KMS-11 (cell line): ENCODE measurements around the gene NOCT.

ENCODE experiments used
- H2AFZ ChIP-seq: fragments of 200-600 bp; sonication (generic); 2 replicates; pipeline ENCODE4 v1.6.1; 2016; ENCODE audit warnings: antibody characterized with exemption, mixed run types, low read depth
- H3K27ac ChIP-seq: fragments of 200-600 bp; sonication (generic); 2 replicates; pipeline ENCODE4 v1.6.1; 2016; ENCODE audit warnings: mild to moderate bottlenecking, mixed run types
- H3K27me3 ChIP-seq: fragments of 200-600 bp; sonication (generic); 2 replicates; pipeline ENCODE4 v1.6.1; 2017; ENCODE audit warnings: mild to moderate bottlenecking, low read depth, mixed run types, moderate library complexity; ENCODE audit not compliant: insufficient read depth
- H3K36me3 ChIP-seq: fragments of 200-600 bp; sonication (generic); 2 replicates; pipeline ENCODE4 v1.6.1; 2017; ENCODE audit warnings: mild to moderate bottlenecking, mixed run types; ENCODE audit not compliant: insufficient read depth
- H3K4me1 ChIP-seq: fragments of 200-600 bp; sonication (generic); 2 replicates; pipeline ENCODE4 v1.6.1; 2016; ENCODE audit warnings: mild to moderate bottlenecking, low read depth, mixed run types; ENCODE audit not compliant: poor library complexity, severe bottlenecking
- H3K4me2 ChIP-seq: fragments of 200-600 bp; sonication (generic); 2 replicates; pipeline ENCODE4 v1.7.0; 2016; ENCODE audit warnings: mild to moderate bottlenecking, mixed run types
- H3K4me3 ChIP-seq: fragments of 200-600 bp; sonication (generic); IDR thresholded peaks from 2 replicates; pipeline ENCODE4 v1.6.1; 2017; ENCODE audit warnings: low read depth, low read length, mixed read lengths; ENCODE audit not compliant: insufficient read depth
- H3K79me2 ChIP-seq: fragments of 200-600 bp; sonication (generic); 2 replicates; pipeline ENCODE4 v1.6.1; 2016; ENCODE audit warnings: low read depth, mixed run types; ENCODE audit not compliant: insufficient read depth
- H3K9ac ChIP-seq: fragments of 200-600 bp; sonication (generic); 2 replicates; pipeline ENCODE4 v1.6.1; 2016; ENCODE audit warnings: mild to moderate bottlenecking, mixed run types
- H4K20me1 ChIP-seq: fragments of 200-600 bp; sonication (generic); 2 replicates; pipeline ENCODE4 v1.6.1; 2016; ENCODE audit warnings: mild to moderate bottlenecking, mixed run types; ENCODE audit not compliant: insufficient read depth
- CTCF ChIP-seq: fragments of 200-600 bp; sonication (generic); conservative IDR thresholded peaks from 2 replicates; pipeline ENCODE4 v1.6.1; 2017; ENCODE audit warnings: low read depth, mild to moderate bottlenecking, antibody characterized with exemption, low read length, moderate library complexity, mixed read lengths

Gene NOCT

GRCh38 chr4:139015269-139015947 lies at the start of gene NOCT:
Gene NOCT, plus strand, starts transcription at chr4:139015781. Its CDS starts 201 bp downstream, at chr4:139015982.
- Histone ChIP-seq H4K20me1 (no peaks in the 10 kb centered on the region; the same call in 1 of the 2 replicates), H3K4me1 (peaks cover 35% of the 10 kb centered on the region), H3K4me3 (no peak within 1 kb of the TSS), H3K4me2 (peak within 1 kb of the TSS; percentile 69), H2AFZ (peak within 1 kb of the TSS; percentile 59), H3K27me3 (no peaks in the 10 kb centered on the region), H3K36me3 (no peaks in the 10 kb centered on the region), H3K27ac (peak within 1 kb of the TSS; percentile 92), H3K9ac (peak within 1 kb of the TSS; percentile 90), H3K79me2 (peaks cover 42% of the 10 kb centered on the region; the same call in 1 of the 2 replicates)
- TF ChIP-seq CTCF, result no peak

GRCh38 chr4:138967313-138967712 lies 48.3 kb upstream of the NOCT start:
- Histone ChIP-seq H3K79me2 (no peaks in the 10 kb centered on the region), H2AFZ (no peak overlapping the region), H3K4me1 (no peaks in the 10 kb centered on the region), H3K27ac (no peak overlapping the region), H3K4me2 (no peak overlapping the region), H4K20me1 (no peaks in the 10 kb centered on the region), H3K4me3 (no peak overlapping the region), H3K9ac (no peak overlapping the region), H3K36me3 (no peaks in the 10 kb centered on the region), H3K27me3 (no peaks in the 10 kb centered on the region)
- no peak for TF ChIP-seq CTCF

- TF ChIP-seq CTCF, result no peak
- no peak overlapping the region for H3K4me2 ChIP-seq
- H3K79me2 ChIP-seq, result no peaks in the 10 kb centered on the region
- H3K27ac ChIP-seq, result no peak overlapping the region
- H3K36me3 ChIP-seq, result no peaks in the 10 kb centered on the region
- H2AFZ ChIP-seq, result no peak overlapping the region
- no peaks in the 10 kb centered on the region for H4K20me1 ChIP-seq
- H3K27me3 ChIP-seq, result no peaks in the 10 kb centered on the region
- no peak overlapping the region for H3K9ac ChIP-seq
- H3K4me1 ChIP-seq, result no peaks in the 10 kb centered on the region
- H3K4me3 ChIP-seq, result no peak overlapping the region
Measured at GRCh38 chr4:138972956-138973801, 42.4 kb upstream of the NOCT start.

- Histone ChIP-seq H3K4me3 (no peak overlapping the region), H4K20me1 (no peaks in the 10 kb centered on the region), H3K27ac (no peak overlapping the region), H3K27me3 (no peaks in the 10 kb centered on the region), H3K36me3 (no peaks in the 10 kb centered on the region), H2AFZ (no peak overlapping the region), H3K4me1 (no peaks in the 10 kb centered on the region), H3K9ac (no peak overlapping the region), H3K4me2 (no peak overlapping the region), H3K79me2 (no peaks in the 10 kb centered on the region)
- 0 out of 2 replicates have a peak, but pooled peaks have one; percentile 17 for TF ChIP-seq CTCF
Measured at GRCh38 chr4:138975225-138975624, 40.4 kb upstream of the NOCT start.
